ENCODE measurements around the gene NOS3. TPM values are rescaled to one million over a fixed set of nuclear protein-coding genes. Genes with fewer than 3 reads are reported as not detected.
A peak's percentile ranks its signal among the peaks of the same experiment; 100 is the strongest.

The NOS3 gene
- total RNA-seq, 4 donors from 2014 or later, result 1.4 to 3.2 (median 2.2) TPM

DNA sequence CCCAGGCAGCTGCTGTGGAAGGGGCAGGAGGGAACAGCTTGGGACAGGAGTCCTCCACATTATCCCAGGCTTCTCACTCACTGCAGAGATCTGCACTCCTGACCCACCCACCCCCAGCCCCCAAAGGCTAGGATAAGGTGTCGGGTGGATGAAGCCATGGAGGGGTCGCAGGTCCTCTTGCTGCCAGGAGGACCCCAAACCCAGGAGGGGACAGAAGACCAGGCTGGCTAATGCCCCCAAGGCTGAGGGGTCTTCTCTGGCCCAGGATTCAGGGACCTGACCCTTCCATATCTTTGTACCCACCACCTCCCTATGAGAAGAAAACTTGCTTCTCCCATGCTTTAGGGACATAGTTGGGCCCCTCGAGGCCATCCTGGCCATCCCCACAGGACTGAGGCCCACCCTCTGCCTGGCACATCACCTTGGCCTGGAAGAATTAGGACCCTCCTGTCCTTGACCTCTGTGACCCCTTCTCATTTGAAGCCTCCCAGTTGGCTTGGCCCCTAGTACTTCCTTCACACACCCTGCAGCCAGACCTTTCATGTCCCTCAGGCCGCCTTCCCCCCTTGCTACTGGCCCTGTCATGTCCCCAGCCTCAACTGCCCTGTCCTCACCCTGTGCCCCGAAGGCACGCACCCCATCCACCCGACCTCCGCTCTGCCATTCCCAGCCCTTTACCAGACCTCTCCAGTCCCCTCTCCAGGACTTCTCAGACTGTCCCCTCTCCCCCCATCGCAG lies 34.3 kb upstream of the NOS3 start:
- no peaks in the 10 kb centered on the region for H3K9me3 ChIP-seq
- no peaks in the 10 kb centered on the region for H3K36me3 ChIP-seq
- TF ChIP-seq, protein P1, sequence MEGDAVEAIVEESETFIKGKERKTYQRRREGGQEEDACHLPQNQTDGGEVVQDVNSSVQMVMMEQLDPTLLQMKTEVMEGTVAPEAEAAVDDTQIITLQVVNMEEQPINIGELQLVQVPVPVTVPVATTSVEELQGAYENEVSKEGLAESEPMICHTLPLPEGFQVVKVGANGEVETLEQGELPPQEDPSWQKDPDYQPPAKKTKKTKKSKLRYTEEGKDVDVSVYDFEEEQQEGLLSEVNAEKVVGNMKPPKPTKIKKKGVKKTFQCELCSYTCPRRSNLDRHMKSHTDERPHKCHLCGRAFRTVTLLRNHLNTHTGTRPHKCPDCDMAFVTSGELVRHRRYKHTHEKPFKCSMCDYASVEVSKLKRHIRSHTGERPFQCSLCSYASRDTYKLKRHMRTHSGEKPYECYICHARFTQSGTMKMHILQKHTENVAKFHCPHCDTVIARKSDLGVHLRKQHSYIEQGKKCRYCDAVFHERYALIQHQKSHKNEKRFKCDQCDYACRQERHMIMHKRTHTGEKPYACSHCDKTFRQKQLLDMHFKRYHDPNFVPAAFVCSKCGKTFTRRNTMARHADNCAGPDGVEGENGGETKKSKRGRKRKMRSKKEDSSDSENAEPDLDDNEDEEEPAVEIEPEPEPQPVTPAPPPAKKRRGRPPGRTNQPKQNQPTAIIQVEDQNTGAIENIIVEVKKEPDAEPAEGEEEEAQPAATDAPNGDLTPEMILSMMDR (IDR thresholded peaks at IDR 0.05), result no peak
- no peak for TF ChIP-seq POLR2A (IDR thresholded peaks at IDR 0.05)
- H3K4me3 ChIP-seq, result no peak overlapping the region
- H3K27ac ChIP-seq, result peak overlapping the region in 2 of 4 donors; percentile 23 to 55
- 81 to 89% methylated on average over 7 of the region's 9 CpGs for WGBS, 2 donors
- H3K27me3 ChIP-seq, result peaks cover 0 to 79% (median 0%) of the 10 kb centered on the region in 4 donors
- H3K4me1 ChIP-seq, result peaks cover 8 to 31% (median 8%) of the 10 kb centered on the region in 3 donors
- intact Hi-C loops (cut with DNase I), result no loop called here
- DNase-seq, result no peak

DNA sequence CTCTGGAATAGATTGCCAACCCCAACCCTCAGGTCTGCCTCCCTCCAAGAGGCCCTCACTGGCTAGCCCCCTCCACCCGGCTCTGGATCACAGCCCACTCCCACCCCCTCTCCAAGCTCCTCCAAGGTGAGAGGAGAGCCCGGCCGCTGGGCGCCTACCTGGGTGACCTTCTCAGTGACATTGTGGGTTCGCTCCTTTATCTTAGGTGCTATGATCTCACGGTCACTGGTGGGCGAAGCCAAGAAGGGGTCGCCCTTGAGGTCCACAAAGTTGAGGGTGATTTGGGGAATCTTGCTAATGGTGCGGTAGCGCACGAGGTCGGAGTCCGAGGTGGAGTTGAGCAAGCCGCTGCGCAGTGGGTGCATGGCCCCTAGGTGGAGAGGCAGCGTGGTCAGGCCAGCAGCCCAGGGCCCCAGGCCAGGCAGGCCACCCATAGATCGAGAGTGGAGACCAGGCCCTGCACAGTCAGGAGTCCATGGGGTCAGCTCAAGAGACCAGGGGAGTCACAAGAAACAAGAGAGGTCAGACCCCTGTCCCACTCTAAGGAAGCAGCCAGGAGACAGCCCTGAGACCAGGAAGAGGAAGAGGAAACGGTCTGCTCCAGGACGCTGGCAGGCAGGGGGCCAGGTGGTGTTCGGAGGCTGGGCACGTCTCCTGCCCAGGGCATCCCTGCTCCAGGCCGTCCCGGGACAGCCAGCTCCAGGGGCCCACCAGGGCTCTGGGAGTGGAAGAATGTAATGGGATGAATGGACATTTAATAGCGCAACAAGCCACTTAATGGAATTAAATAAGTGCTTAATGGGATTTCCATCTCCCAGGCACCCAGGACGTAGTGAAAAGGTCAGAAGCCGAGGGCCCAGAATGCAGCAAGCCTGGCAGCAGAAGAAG lies 33.4 kb upstream of the NOS3 start:
- Histone ChIP-seq H3K36me3 (no peaks in the 10 kb centered on the region), H3K9me3 (no peaks in the 10 kb centered on the region), H3K27ac (no peak overlapping the region), H3K4me3 (no peak overlapping the region), H3K27me3 (peaks cover 0 to 87% (median 0%) of the 10 kb centered on the region in 4 donors), H3K4me1 (peaks cover 8 to 38% (median 8%) of the 10 kb centered on the region in 3 donors)
- WGBS, 2 donors, result 50 to 84% methylated on average over 7 to 18 of the region's 26 CpGs
- no peak for TF ChIP-seq POLR2A (IDR thresholded peaks at IDR 0.05)
- TF ChIP-seq, protein P1 (IDR thresholded peaks at IDR 0.05), result no peak
- intact Hi-C loops (cut with DNase I), result no loop called here
- DNase-seq, result no peak

DNA sequence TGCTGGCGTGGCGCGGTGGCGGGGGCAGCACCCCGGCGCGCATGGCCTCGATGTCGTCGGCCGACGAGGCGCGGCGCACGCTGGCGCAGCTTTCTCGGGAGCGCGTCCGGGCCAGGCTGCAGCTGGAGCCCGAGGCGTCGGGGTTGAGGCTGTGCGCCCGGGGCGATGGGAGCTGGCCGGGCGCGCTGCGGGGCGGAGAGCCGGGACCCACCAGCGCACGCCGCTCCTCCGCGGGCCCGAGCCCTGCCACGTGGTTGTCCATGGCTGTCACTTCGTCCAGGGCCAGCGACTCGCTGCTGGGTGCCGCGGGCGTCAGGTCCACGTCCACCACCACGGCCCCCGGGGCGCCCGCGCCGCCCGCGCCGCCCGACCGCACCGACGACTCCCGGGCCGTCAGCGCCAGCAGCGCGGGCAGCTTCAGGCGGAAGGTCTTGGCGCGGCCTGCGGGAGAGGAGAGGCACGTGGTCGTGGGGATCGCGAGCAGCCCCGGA lies 32.7 kb upstream of the NOS3 start:
- peaks cover 0 to 91% (median 0%) of the 10 kb centered on the region in 4 donors for H3K27me3 ChIP-seq
- WGBS, 2 donors, result 31 to 36% methylated on average over 5 to 10 of the region's 74 CpGs
- H3K4me1 ChIP-seq, result peaks cover 8 to 45% (median 8%) of the 10 kb centered on the region in 3 donors
- no peak overlapping the region for H3K27ac ChIP-seq
- no peak for TF ChIP-seq POLR2A (IDR thresholded peaks at IDR 0.05)
- TF ChIP-seq, protein P1 (IDR thresholded peaks at IDR 0.05), result no peak
- H3K9me3 ChIP-seq, result no peaks in the 10 kb centered on the region
- intact Hi-C loops (cut with DNase I), result no loop called here
- no peak overlapping the region for H3K4me3 ChIP-seq
- DNase-seq, result no peak
- no peaks in the 10 kb centered on the region for H3K36me3 ChIP-seq

DNA sequence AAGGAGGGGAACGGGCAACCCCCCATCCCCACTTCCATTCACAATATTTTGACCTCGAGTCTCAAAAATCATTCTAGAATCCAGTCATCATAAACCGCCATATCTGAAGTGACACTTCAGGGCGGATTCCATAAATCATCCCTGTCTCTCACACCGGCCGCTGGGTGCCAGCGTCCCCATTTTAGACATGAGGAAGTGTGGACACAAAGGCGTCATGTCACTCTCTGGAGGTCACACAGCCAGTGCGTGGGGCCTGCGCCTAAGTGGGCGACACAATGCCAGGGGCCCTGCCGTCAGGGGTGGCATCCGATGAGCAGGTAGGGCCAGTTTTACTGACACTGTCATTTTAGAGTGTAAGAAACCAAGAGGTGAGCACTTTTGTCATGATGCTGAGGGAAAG lies 32.2 kb upstream of the NOS3 start:
- H3K36me3 ChIP-seq, result no peaks in the 10 kb centered on the region
- no peak overlapping the region for H3K4me3 ChIP-seq
- TF ChIP-seq POLR2A (IDR thresholded peaks at IDR 0.05), result no peak
- TF ChIP-seq, protein P1 (IDR thresholded peaks at IDR 0.05), result no peak
- intact Hi-C loops (cut with DNase I), result no loop called here
- DNase-seq, result no peak
- no peaks in the 10 kb centered on the region for H3K9me3 ChIP-seq
- H3K27ac ChIP-seq, result no peak overlapping the region
- peaks cover 0 to 93% (median 0%) of the 10 kb centered on the region in 4 donors for H3K27me3 ChIP-seq
- H3K4me1 ChIP-seq, result peaks cover 8 to 49% (median 8%) of the 10 kb centered on the region in 3 donors
- WGBS, 2 donors, result 41 to 68% methylated on average over 11 to 13 of the region's 13 CpGs

All from esophagus squamous epithelium (tissue), 5 donors.